Kidney (tissue), 14 donors: Measurements from ENCODE around the gene ZFP36L1. TPM values are rescaled to one million over a fixed set of nuclear protein-coding genes. Genes with fewer than 3 reads are reported as not detected.

Source experiments
- DNase-seq, 5 donors: peaks; one replicate each; pipeline ENCODE4 v3.0.0-alpha.2; 2013 to 2020
- FAIRE-seq: peaks from 2 replicates; lab custom pipeline; 2012; peaks lifted over from hg19 to GRCh38; lab: Jason Lieb, UNC
- H3K27ac ChIP-seq, 2 donors: one replicate each; pipeline ENCODE4 v1.7.0; 2013; ENCODE audit warnings: low read depth in 2 of 2, low read length in 2 of 2, inconsistent platforms in 1 of 2
- H3K27me3 ChIP-seq: one replicate; pipeline ENCODE4 v1.7.1; 2013; ENCODE audit warnings: low read length, inconsistent platforms; ENCODE audit not compliant: control insufficient read depth, insufficient read depth
- H3K36me3 ChIP-seq, 3 donors: one replicate each; pipeline versions ENCODE4 v1.7.0 to v1.7.1; 2013; ENCODE audit warnings: low read length in 3 of 3, control low read depth in 1 of 3, inconsistent platforms in 1 of 3; ENCODE audit not compliant: insufficient read depth in 3 of 3, control insufficient read depth in 2 of 3
- H3K4me1 ChIP-seq, 3 donors: one replicate each; pipeline versions ENCODE4 v1.7.0 to v1.7.1; 2013; ENCODE audit warnings: low read length in 3 of 3, inconsistent platforms in 1 of 3, low read depth in 1 of 3; ENCODE audit not compliant: control insufficient read depth in 2 of 3, insufficient read depth in 2 of 3
- H3K4me3 ChIP-seq, 3 donors: one replicate each; pipeline versions ENCODE4 v1.7.0 to v1.8.1; 2013; ENCODE audit warnings: low read length in 3 of 3, control low read depth in 1 of 3, inconsistent platforms in 1 of 3
- H3K9ac ChIP-seq, 3 donors: one replicate each; pipeline versions ENCODE4 v1.7.0 to v1.7.1; 2013; ENCODE audit warnings: low read length in 3 of 3, control low read depth in 1 of 3, inconsistent platforms in 1 of 3
- H3K9me3 ChIP-seq, 3 donors: one replicate each; pipeline versions ENCODE4 v1.7.0 to v1.7.1; 2013; ENCODE audit warnings: low read length in 3 of 3, control low read depth in 1 of 3, inconsistent platforms in 1 of 3; ENCODE audit not compliant: control insufficient read depth in 2 of 3, insufficient read depth in 1 of 3
- intact Hi-C: fragments of 100-400 bp; cut with DNase I; formaldehyde crosslinking; loops from one replicate; pipeline ENCODE4 v1.11.1; 2022
- polyA plus RNA-seq: library from polyadenylated mRNA; stranded (reverse); fragments of 350-450 nt; fragmentation: Illumina TruSeq; extraction: RNeasy Lipid Tissue Mini Kit (QIAGEN cat#74804); gene quantifications from one replicate; pipeline ENCODE4 v1.2.3, GENCODE V29; 2014; ENCODE audit warnings: low read depth, low replicate concordance; ENCODE audit not compliant: insufficient read depth
- total RNA-seq: library from RNA; stranded (reverse); fragmentation: NEBNext Ultra II Directional; extraction: Animal tissue kit (Norgen Biotek cat#: 25700); gene quantifications from one replicate; pipeline ENCODE4 v1.2.1, GENCODE V29; 2021
- TF ChIP-seq, protein P1 (sequence below): IDR thresholded peaks from 3 replicates; pipeline ENCODE4 v1.5.1; 2012; ENCODE audit warnings: mild to moderate bottlenecking, moderate library complexity, borderline replicate concordance; ENCODE audit not compliant: insufficient read depth; ENCODE audit errors: extremely low read depth
- donor health status: control.
- donor health status: control.
- donor health status: control.
- donor health status: control.
- donor health status: control.
- donor health status: DM: yes; HTN: yes; CAD: no.
- donor health status: Normal renal cell carcinoma (clear cell type).

Gene ZFP36L1
- total and polyA plus RNA-seq, 2 donors from 2014 or later: 73.3 to 289 TPM

DNA sequence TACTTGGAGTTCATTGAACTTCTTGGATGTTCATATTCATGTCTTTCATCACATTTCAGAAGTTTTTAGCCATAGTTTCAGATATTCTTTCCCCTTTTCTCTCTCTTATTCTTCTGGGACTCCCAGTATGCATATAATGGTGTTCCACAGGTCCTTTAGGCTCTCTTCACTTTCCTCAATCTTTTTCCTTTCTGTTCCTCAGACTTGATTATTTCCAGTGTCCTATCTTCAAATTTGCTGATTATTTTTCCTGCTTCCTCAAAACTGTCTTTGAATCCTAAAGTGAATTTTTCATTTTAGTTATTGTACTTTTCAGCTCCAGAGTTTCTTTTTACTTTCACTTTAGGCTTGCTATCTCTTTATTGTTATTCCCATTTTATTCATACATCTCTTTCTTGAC is 8.8 kb upstream of the ZFP36L1 start:
- DNase-seq (no peak), FAIRE-seq (no peak)
- Histone ChIP-seq H3K36me3 (no peaks in the 10 kb centered on the region), H3K4me1 (peaks cover 0 to 5% (median 4%) of the 10 kb centered on the region in 3 donors), H3K4me3 (no peak overlapping the region), H3K27ac (no peak overlapping the region), H3K27me3 (no peaks in the 10 kb centered on the region), H3K9ac (no peak overlapping the region), H3K9me3 (no peaks in the 10 kb centered on the region)
- intact Hi-C loops: no loop called here
- TF ChIP-seq, protein P1, sequence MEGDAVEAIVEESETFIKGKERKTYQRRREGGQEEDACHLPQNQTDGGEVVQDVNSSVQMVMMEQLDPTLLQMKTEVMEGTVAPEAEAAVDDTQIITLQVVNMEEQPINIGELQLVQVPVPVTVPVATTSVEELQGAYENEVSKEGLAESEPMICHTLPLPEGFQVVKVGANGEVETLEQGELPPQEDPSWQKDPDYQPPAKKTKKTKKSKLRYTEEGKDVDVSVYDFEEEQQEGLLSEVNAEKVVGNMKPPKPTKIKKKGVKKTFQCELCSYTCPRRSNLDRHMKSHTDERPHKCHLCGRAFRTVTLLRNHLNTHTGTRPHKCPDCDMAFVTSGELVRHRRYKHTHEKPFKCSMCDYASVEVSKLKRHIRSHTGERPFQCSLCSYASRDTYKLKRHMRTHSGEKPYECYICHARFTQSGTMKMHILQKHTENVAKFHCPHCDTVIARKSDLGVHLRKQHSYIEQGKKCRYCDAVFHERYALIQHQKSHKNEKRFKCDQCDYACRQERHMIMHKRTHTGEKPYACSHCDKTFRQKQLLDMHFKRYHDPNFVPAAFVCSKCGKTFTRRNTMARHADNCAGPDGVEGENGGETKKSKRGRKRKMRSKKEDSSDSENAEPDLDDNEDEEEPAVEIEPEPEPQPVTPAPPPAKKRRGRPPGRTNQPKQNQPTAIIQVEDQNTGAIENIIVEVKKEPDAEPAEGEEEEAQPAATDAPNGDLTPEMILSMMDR: no peak

DNA sequence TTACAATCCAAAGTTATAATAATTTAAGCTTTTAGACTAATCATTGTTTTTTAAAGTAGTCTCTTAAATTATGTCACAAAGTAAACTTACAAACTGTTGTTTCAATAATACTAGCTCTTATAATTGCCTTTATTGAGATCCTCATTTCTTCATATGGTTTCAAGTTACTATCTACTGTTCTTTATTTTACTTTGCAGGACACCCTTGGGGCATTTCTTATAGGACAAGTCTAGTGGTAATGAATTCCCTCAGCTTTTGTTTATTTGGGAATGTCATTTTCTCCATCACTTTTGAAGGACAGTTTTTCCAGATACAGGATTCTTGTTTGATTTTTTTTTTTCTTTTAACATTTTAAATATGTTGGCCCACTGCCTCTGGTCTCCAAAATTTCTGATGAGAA is 8.1 kb upstream of the ZFP36L1 start:
- Histone ChIP-seq H3K4me1 (peaks cover 0 to 7% (median 6%) of the 10 kb centered on the region in 3 donors), H3K4me3 (no peak overlapping the region), H3K27ac (no peak overlapping the region), H3K36me3 (no peaks in the 10 kb centered on the region), H3K9ac (no peak overlapping the region), H3K9me3 (no peaks in the 10 kb centered on the region), H3K27me3 (no peaks in the 10 kb centered on the region)
- FAIRE-seq (no peak), DNase-seq (no peak)
- TF ChIP-seq, protein P1: no peak
- intact Hi-C loops: no loop called here

DNA sequence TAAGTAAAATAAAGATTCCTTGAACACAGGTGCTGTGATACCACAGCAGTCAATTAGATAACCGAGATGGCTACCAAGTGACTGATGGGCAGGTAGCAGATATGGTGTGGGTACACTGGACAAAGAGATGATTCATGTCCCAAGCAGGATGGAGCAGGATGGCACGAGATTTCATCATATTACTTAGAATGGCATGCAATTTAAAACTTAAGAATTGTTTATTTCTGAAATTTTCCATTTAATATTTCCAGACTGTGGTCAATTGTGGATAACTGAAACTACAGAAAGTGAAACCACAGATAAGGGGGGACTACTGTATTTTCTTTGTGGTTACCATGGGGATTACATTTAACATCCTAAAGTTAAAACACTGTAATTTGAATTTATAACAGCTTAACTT is 7.5 kb upstream of the ZFP36L1 start:
- FAIRE-seq (no peak), DNase-seq (no peak)
- TF ChIP-seq, protein P1: no peak
- H3K36me3 ChIP-seq: no peaks in the 10 kb centered on the region
- H3K9ac ChIP-seq: no peak overlapping the region
- peaks cover 0 to 7% (median 6%) of the 10 kb centered on the region in 3 donors for H3K4me1 ChIP-seq
- H3K27me3 ChIP-seq: no peaks in the 10 kb centered on the region
- no peak overlapping the region for H3K4me3 ChIP-seq
- intact Hi-C loops: no loop called here
- no peaks in the 10 kb centered on the region for H3K9me3 ChIP-seq
- no peak overlapping the region for H3K27ac ChIP-seq

DNA sequence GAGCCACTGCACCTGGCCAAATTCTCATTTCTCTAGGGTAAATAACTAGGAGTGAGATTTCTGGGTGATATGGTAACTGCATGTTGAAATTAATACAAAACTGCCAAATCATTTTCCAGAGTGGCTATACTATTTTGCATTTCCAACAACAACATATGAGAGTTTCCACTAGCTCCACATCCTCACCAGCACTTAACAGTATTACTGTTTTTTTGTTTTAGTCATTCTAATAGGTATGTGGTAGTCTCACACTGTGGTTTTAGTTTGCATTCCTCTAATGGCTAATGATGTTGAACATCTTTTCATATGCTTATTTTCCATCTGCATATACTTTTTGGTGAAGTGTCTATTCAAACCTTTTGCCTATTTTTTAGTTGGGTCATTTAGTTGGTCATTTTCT is 5.8 kb upstream of the ZFP36L1 start:
- TF ChIP-seq, protein P1: no peak
- no peak overlapping the region for H3K27ac ChIP-seq
- H3K9ac ChIP-seq: no peak overlapping the region
- DNase-seq (no peak), FAIRE-seq (no peak)
- no peaks in the 10 kb centered on the region for H3K36me3 ChIP-seq
- H3K9me3 ChIP-seq: no peaks in the 10 kb centered on the region
- intact Hi-C loops: loop anchor here (10.0 kb wide), 1 partner anchor 254 kb away; no protein-coding TSS in a partner anchor
- H3K4me3 ChIP-seq: no peak overlapping the region
- H3K27me3 ChIP-seq: no peaks in the 10 kb centered on the region
- H3K4me1 ChIP-seq: peaks cover 0 to 9% (median 7%) of the 10 kb centered on the region in 3 donors
